ENCODE measurements around the gene HSPA12B.

The HSPA12B gene

DNA sequence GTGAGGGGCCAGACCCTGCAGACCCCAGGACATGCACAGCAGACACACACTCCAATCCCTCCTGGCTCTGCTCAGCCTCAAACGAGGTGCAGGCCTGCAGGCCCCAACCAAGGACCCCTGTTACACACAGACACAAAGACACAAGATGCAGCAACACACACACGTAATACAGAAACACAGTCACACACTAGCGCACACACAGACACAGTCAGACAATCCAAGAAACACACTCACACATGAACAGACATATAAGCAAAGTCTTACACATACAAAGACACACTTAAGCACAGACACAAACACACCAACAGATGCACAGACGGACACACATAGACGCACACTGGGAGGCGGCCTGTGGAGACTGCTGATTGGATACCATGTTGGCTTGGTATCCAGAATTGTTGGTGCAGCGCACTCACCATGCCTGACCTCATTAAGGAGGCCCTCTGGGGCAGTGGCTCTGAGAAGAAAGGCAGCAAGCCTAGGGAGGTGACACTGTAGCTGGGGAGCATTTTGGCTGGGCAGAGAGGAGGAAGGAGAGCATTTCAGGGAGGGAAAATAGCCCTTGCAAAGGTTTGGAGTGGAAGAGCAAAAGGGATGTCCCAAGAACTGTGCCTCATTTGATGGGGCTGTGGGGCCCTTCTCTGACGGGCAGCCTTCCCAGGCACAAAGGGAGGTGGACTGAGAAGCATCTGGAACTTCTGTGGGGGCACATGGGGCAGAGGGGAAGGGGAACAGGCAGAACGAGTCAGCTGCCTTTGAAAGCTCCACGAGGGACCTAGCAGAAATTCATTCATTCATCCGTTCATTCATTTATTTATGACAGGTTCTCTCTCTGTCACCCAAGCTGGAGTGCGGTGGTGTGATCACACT lies 1.4 kb upstream of the HSPA12B start:
- no peak for DNase-seq

DNA sequence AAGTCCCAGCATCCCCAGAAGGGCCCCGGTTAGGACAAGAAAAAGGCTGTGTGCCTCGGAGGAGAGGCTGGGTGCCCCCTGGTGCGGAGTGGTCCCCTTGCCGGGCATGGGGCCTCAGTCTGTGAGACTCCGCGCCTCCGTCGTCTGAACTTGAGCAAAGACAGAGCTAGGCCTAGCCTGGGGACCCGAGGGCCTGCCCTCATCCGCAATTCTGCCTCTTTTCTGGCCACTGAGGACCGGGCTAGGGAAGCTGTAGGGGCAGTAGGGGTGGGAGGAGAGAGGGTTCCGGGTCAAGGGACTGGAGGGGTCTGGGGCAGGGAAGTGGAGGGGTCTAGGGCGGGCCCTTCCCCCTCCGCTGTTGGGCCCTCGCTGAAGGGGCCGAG lies 550 bp upstream of the HSPA12B start:
- DNase-seq, result no peak

DNA sequence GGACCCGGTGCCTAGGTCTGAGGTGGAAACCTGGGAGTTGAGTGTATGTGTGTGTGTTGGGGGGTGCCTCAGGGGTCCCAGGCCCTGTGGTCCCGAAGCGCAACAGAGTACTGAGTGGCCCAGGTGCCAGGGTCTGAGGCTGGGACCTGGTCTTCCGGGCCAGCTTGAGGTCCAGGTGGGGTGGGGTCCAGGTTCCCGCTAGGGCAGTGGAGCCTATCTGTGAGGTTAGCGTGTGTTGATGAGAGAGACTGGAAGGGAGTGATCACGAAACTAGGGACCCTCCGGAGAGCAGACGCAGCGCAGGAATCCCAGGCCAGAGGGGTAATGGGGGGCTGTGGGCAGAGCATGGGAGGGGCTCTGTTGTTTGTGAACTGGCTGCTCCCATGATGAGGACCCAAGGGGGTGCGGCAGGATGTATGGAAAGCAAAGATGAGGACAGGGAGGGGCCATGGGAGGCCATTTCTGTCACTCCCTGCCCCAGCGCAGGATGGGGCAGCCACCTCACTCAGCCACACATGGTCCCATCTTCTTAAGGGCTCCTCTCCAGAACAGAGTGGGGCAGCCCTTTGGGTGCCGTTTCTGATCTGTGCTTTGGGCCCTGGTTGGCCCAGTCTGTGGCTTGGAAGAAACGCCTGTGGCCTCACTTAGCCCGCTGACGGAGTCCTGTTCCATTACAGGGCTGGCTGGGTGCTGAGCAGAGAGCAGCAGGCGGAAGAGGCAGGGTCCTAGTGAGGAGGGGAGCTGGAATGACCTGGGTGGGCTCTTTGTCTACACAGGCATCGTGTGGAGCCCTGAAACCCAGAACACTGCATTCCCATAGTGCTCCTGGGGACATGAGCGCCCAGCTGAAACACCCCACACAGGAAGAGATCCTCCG lies 872 bp downstream of the HSPA12B start:
- DNase-seq, result no peak

DNA sequence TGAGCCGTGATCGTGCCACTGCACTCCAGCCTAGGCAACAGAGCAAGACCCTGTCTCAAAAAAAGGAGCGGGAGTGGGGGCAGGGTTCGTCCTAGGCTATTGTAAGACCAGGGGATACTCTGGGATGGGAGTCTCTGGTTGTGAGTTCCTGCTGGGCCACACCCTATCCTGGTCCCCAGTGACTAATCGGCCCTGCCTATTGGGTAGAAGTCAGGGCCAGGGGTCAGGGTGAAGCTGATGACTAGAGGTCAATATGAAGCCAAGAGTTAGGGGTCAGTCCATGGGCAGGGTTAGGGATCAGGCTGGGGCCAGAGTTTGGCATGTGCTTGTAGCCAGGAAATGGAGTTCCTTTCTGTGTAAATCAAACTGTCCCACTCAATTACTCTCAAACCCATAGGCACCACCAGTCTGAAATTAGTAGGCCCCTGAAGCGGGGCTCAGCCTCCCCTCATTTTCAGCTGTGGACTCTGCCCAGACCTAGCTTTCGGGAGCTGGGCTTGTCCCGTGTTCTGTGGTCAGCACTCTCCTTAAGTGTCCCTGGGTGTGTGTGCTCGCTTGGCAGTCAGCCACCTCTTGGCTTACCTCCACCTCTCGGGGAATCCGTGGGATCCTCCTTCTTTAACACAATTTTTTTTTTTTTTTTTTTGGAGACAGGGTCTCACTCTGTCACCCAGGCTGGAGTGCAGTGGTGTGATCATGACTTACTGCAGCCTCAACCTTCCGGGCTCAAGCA lies 1.8 kb downstream of the HSPA12B start:
- DNase-seq, result no peak

DNA sequence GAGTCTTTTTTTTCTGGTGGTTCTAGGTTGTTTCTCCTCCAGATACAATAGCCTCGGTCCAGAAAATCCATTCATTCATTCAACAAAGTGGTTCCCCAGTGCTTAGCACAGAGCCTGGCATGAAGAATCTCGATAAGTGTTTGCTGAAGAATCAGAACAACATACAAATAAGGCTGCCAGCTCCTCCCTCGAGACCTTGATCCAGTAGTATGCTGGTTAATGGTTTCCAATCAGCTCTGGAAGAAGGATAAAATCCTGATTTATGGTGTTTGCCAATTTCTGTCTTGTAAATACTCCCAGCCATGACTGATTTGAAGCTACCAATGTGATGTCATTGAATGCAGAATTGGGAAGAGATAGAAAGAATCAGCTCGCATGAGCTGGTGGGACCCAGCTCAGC lies 3.3 kb downstream of the HSPA12B start:
- DNase-seq, result no peak

DNA sequence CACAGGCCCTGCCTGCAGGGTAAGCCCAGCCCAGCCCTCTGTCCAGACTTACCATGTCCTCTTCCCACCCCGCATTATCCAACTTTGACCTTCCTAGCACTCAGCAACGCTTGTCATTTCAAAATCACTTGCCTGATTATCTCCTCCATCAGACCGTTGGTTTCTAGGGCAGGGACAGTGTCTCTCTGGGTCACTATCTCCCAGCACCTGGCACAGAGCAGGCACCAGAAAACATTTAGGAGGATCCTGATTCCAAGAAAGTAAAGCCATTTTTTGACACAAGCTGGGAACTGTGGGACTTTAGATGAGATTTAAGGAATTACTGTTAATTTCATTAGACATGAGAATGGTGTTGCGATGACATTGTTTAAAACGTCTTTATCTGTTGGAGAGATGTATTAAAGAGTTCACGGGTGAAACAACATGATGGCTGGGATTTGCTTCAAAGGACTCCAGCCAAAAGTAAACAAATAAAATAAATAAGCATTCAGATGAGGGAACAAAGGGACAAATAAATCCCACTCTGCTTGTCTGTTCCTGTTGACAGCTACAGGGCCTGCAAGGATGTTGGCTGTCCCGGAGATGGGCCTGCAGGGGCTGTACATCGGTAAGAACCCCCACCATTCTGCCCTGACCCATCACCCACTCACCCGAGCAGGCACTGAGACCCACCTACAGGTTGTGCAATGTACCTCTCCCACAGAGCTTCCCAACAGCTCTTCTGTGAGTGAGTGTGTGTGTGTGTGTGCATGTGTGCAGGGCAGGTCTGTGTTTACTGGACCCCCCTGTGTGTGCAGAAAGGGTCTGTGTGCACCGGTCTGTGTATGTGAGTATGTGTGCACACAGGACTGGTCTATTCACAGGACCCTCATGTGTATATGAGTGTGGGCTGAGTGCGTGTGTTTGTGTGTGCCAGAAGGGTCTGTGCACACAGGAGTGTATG lies 5.9 kb downstream of the HSPA12B start:
- DNase-seq, result no peak

DNA sequence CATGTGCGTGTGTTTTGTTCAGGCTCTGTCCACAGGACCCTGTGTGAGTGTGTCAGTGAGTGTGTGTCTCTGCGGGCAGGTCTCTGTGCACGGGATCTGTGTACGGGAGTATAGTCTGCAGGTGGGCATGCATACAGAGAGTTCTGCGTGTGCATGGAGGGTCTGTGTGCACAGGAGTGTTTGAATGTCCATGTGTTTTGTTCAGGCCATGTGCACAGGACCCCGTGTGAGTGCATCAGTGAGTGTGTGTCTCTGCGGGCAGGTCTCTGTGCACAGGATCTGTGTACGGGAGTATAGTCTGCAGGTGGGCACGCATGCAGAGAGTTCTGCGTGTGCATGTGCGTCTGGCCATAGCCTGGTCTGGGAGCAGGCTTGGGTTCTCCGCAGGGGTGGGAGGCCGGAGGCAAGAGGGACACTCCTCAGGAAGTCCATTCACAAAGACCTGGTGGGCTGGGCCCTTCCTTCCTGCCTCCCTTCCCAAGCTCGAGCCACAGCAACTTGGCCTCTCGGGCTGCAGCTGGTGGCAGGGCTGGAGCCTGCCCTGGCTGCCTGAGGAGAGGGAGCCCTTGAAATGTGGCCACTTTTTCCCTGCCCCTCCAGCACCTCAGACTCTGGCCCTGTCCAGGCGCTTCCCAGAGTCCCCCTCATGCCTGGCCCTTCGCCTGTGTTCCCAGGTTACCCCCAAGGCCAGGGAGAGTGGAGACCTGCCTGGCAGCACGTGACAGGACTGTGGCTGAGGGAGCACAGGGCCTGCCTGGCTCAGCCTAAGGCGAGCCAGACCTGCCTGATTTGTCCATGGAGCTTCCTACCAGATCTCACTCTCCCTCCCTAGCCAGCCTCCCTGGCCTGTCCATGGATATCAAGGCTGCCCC lies 6.8 kb downstream of the HSPA12B start:
- no peak for DNase-seq

DNA sequence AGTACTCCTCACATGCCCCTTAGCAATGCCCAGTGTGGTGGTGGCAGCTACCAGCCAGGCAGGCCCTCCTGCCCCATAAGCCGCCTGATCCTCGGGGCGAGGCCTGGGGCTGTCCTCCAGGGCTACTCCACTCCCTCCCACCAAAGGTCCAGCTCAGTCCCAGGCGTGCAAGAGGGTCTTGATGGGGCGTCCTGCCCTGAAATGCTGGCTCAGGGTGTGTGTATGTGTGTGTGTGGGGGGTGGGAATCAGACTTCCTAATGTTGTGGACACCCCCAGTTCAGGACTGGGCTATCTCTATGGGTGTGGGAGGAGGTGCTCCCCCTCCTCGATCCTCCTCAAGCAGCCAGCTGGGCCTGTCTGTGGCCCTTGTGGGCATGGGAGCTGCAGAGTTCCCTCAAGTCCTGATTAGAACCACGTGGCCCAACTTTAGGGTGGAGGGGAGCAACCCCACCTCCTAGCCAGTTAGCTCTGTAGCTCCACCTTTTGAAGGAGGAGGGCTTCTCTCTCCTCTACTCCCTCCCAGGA lies 7.5 kb downstream of the HSPA12B start:
- DNase-seq, result no peak

DNA sequence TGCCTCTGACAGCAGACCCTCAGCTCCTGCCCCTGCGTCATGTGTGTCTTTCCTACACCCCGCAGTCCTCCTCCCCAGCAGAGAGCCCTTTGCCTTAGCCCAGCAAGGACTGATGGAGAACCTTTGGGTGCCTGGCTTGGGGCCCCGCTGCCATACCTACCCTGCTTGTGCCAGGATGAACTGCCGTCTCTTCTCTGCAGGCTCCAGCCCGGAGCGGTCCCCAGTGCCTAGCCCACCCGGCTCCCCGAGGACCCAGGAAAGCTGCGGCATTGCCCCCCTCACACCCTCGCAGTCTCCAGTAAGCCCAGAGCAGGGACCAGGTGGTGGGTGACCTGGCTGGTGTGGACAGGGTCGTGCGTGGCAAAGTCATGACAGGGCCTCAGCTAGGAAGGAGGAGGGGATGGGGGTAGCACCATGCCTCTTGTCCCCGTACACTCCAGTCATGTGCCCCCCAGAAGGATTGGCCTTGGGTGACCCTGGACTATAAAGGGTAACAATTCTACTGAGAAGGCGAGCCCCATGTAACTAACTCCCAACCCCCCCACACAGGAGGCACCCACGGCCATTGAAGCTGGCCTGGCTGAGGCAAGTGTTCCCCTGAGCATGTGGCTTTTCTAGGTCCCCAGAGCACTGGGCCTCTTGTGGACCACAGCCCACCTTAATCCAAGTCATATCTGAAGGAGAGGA lies 8.3 kb downstream of the HSPA12B start:
- no peak for DNase-seq

DNA sequence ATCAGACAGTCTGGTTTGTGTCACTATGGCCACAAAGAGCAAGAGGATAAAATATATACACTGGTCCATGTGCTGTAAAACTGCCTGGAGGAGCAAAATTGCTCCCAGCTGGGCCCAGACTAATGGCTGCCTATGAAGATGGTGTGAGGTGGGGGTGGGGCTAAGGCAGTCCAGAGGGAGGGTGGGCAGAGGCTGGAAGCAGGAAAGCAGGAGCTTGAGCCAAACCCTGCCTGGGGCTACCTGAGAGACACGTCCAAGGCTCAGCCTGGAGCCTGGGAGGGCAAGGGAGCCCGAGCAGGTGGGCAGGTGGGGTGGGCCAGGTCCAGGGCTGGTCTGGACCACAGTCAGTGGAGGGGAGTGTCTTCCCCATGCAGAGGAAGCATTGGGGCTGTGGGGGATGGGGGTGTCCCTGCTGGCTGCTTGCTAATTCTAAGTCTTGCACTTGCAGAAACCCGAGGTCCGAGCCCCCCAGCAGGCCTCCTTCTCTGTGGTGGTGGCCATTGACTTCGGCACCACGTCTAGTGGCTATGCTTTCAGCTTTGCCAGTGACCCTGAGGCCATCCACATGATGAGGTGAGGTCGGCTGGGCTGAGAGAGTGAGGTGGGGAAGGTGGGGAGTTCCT lies 9.5 kb downstream of the HSPA12B start:
- no peak for DNase-seq

DNA sequence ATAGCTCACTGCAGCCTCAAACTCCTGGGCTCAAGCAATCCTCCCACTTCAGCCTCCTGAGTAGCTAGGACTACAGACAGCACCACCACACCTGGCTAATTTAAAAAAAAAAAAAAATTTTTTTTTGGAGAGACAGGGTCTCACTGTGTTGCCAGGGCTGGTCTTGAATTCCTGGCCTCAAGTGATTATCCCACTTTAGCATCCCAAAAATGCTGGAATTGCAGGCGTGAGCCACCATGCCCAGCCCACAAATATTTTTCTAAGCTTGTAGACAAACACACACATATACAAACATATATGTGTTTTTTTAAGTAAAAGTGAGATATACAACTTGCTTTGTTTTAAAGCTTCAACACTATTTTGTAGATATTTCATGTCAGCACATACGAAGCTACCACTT lies 10.8 kb downstream of the HSPA12B start:
- DNase-seq, result no peak

DNA sequence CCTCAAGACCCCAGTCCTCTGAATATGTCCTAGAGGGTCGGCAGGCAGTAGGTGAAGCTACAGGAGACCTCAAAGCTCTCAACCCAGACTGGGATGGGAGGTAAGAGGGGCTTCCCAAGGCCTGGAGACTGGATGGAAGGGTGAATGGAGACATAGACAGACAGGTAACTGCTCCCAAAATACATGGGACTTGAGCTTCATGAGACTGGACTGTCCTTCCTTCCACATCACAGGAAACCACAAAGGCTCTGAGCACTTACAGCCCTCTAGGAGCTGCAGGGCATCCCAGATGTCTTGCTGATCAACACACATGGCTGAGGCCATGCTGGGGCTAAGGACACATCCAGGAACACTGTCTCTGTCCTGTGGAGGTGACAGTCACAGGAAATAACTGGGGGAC lies 11.6 kb downstream of the HSPA12B start:
- DNase-seq, result no peak

DNA sequence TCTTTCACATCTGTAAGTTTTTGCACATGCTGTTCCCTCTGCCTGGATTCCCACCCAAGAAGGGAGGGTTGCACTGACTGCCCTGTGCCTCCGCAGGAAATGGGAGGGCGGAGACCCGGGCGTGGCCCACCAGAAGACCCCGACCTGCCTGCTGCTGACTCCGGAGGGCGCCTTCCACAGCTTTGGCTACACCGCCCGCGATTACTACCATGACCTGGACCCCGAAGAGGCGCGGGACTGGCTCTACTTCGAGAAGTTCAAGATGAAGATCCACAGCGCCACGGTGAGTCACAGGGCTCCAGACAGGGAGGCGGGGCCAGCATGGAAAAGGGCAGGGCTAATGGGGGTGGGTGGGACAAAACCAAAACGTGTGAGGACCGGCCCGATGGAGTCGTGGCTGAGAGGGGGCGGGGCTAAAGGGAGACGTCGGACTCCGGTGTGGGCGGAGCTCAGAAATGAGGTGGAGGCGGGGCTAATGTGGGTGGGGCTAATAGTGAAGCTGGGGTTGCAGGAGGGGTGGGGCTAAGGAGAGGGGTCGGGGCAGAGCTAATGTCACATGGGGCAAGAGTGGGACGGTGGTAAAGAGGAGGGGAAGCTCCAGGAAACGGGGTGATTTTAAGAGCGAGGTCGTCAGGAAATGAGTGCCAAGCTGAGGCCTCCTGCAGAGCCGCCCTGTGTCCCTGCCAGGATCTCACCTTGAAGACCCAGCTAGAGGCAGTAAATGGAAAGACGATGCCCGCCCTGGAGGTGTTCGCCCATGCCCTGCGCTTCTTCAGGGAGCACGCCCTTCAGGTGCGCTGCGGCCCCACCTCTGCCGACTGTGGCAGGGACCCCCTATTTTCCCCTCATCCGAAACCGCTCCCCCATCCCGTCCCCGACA lies 12.6 kb downstream of the HSPA12B start:
- DNase-seq, result peak; percentile 54

DNA sequence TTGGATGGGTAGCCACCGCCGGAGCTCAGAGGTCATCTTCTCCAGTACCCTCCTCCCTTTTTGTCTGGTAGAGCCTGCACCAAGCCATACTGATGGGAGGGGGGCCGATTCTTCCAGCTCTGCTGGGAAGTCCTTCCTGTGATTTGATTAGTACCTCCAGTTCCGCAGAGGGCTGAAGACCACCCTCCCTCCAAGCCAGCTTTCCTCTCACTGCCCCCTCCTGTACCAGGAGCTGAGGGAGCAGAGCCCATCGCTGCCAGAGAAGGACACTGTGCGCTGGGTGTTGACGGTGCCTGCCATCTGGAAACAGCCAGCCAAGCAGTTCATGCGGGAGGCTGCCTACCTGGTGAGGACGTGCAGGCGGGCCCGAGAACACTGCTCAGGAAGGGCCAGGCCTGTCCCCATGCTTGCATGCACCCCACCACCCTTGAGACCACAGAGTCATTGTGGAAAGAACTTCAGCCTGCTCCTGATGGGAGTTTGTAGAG lies 13.2 kb downstream of the HSPA12B start:
- no peak for DNase-seq

DNA sequence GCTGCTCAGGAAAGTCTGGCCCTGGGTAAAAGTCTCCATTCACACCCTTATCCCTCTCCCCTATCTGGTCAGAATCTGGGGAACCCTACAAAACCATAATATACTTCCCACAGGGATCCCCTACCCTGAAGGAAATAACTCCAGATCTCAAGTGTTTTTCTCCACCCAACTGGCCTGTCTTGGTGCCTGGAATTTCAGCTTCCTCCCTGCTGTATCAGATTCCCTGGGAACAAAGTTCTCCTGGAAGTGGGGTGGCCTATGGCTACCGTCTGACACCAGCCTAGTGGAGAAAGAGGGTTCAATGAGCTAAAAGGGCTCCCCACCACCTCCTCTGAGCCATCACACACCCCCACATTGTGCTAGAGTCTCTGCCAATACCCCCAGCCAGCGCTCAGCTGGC lies 15.0 kb downstream of the HSPA12B start:
- no peak for DNase-seq

DNA sequence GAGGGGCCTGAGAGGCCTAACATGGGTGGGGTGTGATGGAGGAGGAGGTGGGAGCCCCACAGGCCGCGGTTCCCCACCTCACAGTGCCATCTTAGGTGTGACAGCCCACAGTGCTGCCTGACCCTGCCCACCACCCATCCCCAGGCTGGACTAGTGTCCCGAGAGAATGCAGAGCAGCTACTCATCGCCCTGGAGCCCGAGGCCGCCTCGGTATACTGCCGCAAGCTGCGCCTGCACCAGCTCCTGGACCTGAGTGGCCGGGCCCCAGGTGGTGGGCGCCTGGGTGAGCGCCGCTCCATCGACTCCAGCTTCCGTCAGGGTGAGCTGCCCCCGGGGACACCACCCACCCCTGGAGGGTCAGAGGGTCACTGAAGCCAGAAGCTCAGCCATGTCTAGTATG lies 15.6 kb downstream of the HSPA12B start:
- DNase-seq, result no peak

DNA sequence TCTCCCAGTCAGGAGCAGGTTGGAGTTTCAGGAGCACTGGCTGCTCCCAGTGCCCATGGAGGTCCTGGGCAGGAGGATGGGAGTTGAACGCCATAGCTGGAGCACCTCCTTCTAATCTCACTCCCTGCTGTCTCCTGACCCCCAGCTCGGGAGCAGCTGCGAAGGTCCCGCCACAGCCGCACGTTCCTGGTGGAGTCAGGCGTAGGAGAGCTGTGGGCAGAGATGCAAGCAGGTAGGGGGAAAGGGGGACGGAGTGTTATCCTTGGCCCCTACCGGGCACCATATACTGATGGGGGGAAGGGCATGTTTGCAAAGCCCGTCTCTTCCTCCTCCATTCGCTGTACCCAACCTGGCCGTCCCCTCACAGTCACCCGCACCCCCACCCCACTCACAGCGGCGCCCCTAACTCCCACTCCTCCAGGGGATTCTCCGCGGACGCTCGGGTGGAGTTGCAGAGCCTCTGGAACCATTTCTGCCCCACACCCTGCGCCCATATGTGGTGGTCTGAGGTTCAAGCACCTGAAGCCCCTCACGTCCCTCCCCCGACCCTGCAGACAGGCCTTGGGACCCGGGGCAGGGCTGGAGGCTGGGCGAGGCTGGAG lies 16.7 kb downstream of the HSPA12B start:
- no peak for DNase-seq

All from activated effector memory CD4-positive, alpha-beta T cell treated with Interleukin-2 at 50 U/mL for 16 hours (primary cell).